Dendritic cell treated with granulocyte-macrophage colony-stimulating factor and Interleukin-4, amounts not matched to agents 40 ng/mL and 50 ng/mL, for 4 days (primary cell): ENCODE data around the gene AVEN.

Experiments
- H3K27ac Mint-ChIP-seq: one replicate; pipeline ENCODE4 v1.8.0; 2022; ENCODE audit warnings: mild to moderate bottlenecking, mixed read lengths
- H3K27me3 Mint-ChIP-seq: one replicate; pipeline ENCODE4 v1.8.0; 2022; ENCODE audit warnings: mild to moderate bottlenecking, mixed read lengths
- H3K36me3 Mint-ChIP-seq: one replicate; pipeline ENCODE4 v1.8.0; 2022; ENCODE audit warnings: low read depth, mixed read lengths
- H3K4me1 Mint-ChIP-seq: one replicate; pipeline ENCODE4 v1.8.0; 2022; ENCODE audit warnings: low read depth, mixed read lengths
- H3K4me3 Mint-ChIP-seq: one replicate; pipeline ENCODE4 v1.8.0; 2022; ENCODE audit warnings: mild to moderate bottlenecking, moderate library complexity, mixed read lengths
- H3K9me3 Mint-ChIP-seq: one replicate; pipeline ENCODE4 v1.8.0; 2022; ENCODE audit warnings: mixed read lengths
- intact Hi-C: fragments of 100-400 bp; cut with micrococcal nuclease; formaldehyde crosslinking; loops from one replicate; pipeline ENCODE4 v1.15.0; 2022

AVEN gene

DNA sequence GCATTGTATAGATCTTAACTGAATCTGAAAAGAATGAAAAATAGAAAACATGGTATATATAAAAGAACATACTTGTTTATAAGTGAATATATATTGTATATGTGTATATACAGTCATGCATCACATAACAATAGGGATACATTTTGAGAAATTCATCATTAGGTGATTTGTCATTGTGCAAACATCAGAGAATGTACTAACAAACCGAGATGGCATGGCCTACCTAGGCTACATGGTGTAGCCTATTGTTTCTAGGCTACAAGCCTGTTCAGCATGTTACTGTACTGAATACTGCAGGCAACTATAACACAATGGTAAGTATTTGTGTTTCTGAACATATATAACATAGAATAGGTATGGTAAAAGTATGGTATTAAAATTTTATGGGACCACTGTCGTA, 135.3 kb downstream of the AVEN start:
- Mint-ChIP-seq H3K36me3 (no peaks in the 10 kb centered on the region), H3K4me3 (no peak overlapping the region), H3K27me3 (no peaks in the 10 kb centered on the region), H3K27ac (no peak overlapping the region), H3K4me1 (no peaks in the 10 kb centered on the region), H3K9me3 (no peaks in the 10 kb centered on the region)
- intact Hi-C loops: no loop called here

DNA sequence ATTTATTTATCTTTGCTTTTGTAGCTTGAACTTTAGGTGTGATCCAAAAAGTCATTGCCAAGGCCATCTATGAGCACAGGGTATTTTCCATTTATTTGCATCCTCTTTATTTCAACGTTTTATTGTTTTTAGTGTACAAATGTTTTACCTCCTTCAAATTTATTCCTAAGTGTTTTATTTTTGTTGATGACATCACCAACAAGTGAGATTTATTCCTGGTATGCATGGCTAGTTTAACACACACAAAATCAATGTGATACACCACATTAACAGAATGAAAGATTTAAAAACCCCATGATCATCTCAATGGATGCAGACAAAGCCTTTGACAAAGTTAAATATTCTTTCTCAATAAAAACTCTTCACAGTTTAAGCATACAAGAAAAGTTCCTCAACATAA, 137.0 kb downstream of the AVEN start:
- intact Hi-C loops: no loop called here
- H3K9me3 Mint-ChIP-seq: no peaks in the 10 kb centered on the region
- H3K27me3 Mint-ChIP-seq: no peaks in the 10 kb centered on the region
- no peaks in the 10 kb centered on the region for H3K4me1 Mint-ChIP-seq
- no peak overlapping the region for H3K4me3 Mint-ChIP-seq
- H3K36me3 Mint-ChIP-seq: no peaks in the 10 kb centered on the region
- H3K27ac Mint-ChIP-seq: no peak overlapping the region

DNA sequence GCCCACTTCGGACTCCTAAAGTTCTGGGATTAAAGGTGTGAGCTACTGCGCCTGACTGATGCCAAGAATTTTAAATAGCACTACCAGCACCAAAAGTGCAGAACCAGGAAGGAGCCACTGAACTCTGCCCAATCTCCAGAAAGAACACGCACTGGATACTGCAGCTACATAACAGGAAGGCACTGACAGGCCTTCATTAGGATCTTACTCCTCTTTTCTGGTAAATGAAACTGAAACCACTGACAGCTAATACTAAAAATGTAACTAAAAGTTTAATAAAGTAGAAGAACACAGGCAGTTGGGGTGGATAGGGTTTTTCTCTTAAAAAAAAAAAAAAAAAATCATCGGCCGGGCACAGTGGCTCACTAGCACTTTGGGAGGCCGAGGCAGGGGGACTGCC, 144.8 kb downstream of the AVEN start:
- Mint-ChIP-seq H3K4me3 (no peak overlapping the region), H3K36me3 (no peaks in the 10 kb centered on the region), H3K27me3 (no peaks in the 10 kb centered on the region), H3K9me3 (no peaks in the 10 kb centered on the region), H3K4me1 (no peaks in the 10 kb centered on the region), H3K27ac (no peak overlapping the region)
- intact Hi-C loops: no loop called here

DNA sequence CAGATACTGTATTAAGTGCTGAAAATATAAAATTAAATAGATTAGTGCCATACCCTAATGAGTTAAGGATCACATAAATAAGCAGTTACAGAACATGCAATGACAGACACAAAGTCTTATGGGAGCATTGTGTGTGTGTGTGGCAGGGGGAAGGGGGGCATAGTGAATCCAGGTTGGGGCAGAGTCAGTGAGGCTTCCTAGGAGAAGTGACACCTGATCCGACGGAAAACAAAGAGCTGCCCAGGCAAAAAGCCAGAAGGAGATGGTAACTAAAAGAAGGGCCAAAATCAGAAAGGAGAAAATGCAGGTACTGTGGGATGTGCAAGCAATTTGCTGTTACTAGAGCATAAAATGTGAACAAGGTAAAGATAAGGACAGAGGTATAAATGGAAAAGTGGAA, 150.8 kb downstream of the AVEN start:
- intact Hi-C loops: no loop called here
- H3K4me3 Mint-ChIP-seq: no peak overlapping the region
- no peak overlapping the region for H3K27ac Mint-ChIP-seq

DNA sequence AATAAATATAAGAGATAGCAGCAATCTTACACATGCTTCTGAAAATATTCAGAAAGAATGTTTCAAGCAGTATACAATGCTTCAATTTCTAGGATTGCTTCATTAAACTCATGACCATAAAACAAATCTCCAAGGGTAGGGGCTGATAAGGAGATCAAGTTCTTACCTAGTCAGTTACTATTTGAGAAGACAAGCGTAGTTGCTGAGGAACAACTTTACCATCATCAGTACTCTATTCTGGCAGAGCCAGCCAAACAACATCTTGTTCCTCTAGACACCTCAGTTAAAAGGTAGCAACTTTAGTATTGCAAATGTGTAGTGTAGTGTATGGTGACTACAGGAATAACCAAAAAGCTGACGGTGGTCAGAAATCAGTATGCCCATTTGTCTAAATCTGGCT, 156.1 kb downstream of the AVEN start:
- H3K36me3 Mint-ChIP-seq: no peaks in the 10 kb centered on the region
- H3K27ac Mint-ChIP-seq: no peak overlapping the region
- no peaks in the 10 kb centered on the region for H3K27me3 Mint-ChIP-seq
- intact Hi-C loops: no loop called here
- peaks cover 21% of the 10 kb centered on the region for H3K9me3 Mint-ChIP-seq
- H3K4me1 Mint-ChIP-seq: no peaks in the 10 kb centered on the region
- no peak overlapping the region for H3K4me3 Mint-ChIP-seq

More for the DNA sequence above, 150.8 kb downstream of the AVEN start:
- no peaks in the 10 kb centered on the region for H3K27me3 Mint-ChIP-seq
- peaks cover 21% of the 10 kb centered on the region for H3K9me3 Mint-ChIP-seq
- no peaks in the 10 kb centered on the region for H3K4me1 Mint-ChIP-seq
- H3K36me3 Mint-ChIP-seq: no peaks in the 10 kb centered on the region

DNA sequence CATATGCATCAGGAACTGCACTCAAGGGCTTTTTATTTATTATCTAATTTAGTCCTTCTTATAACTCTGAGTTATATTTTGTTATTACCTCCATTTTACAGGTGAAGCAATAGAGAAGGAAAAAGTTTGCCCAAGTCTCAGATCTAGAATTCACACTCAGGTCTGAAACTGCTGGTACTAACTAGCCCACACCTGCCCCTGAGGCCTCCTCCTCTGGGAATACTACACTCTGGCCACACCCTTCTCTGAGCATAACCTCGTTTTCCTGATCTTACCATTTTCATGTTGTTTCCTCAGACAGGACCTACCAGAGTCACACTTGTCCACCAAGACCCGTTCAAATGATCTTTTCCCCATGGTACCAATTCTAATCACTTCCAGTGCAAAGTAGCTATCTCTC, 164.8 kb downstream of the AVEN start:
- no peaks in the 10 kb centered on the region for H3K9me3 Mint-ChIP-seq
- H3K4me3 Mint-ChIP-seq: no peak overlapping the region
- H3K27me3 Mint-ChIP-seq: no peaks in the 10 kb centered on the region
- H3K27ac Mint-ChIP-seq: no peak overlapping the region
- H3K36me3 Mint-ChIP-seq: no peaks in the 10 kb centered on the region
- intact Hi-C loops: no loop called here
- H3K4me1 Mint-ChIP-seq: no peaks in the 10 kb centered on the region

DNA sequence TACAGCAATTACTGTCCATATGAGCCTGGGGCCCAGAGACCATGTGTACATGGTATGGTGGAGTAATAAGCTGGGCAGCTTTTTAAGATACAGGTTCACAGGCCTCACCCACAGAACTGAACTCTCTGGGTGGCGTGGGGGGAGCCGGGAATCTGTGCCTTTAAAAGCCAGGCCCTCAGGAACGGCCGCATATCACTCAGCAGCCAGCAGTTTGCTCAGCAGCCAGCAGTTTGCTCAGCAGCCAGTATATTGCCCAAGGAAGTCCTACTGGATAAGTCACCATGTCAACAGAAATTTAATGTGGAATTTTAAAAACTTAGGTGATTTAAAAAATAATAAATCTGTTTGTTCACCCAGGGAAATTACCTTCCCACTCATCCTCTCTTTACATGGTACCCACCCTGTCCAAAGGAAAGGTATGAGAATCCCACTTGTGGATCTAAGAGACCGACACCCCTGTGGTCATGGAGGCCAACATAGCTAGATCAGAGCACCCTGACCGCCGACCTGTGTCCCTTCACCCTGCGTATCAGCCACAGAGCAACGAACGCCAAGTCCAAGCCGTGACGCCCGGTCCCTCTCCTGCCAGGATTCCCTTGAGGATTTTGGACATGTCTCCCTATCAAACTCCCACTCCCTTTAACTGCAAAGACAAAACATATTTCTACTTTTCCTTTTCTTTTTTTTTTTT, 166.4 kb downstream of the AVEN start:
- no peak overlapping the region for H3K27ac Mint-ChIP-seq
- intact Hi-C loops: no loop called here
- no peaks in the 10 kb centered on the region for H3K36me3 Mint-ChIP-seq
- H3K4me3 Mint-ChIP-seq: no peak overlapping the region
- H3K4me1 Mint-ChIP-seq: no peaks in the 10 kb centered on the region
- no peaks in the 10 kb centered on the region for H3K9me3 Mint-ChIP-seq
- no peaks in the 10 kb centered on the region for H3K27me3 Mint-ChIP-seq

DNA sequence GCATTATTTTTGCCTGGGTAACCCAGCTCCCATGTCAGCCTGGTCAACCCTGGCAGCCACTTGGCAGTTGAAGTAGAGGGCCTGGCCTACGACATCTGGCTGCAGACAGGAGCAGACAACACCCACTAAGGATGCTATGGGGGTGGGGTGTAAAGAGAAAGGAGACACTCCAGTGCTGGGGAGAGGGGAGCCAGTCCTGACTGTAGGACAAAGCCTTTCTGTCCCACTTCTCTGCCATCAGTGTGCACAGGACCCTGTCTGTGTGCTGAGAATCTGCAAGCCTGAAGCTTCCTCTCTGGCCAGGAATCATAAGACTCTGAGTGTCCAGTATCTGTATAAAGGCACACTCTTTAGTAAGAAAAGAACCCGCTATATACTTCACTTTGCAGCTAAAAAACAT, 167.0 kb downstream of the AVEN start:
- Mint-ChIP-seq H3K36me3 (no peaks in the 10 kb centered on the region), H3K4me3 (no peak overlapping the region), H3K9me3 (no peaks in the 10 kb centered on the region), H3K27ac (no peak overlapping the region), H3K27me3 (no peaks in the 10 kb centered on the region), H3K4me1 (no peaks in the 10 kb centered on the region)
- intact Hi-C loops: no loop called here

DNA sequence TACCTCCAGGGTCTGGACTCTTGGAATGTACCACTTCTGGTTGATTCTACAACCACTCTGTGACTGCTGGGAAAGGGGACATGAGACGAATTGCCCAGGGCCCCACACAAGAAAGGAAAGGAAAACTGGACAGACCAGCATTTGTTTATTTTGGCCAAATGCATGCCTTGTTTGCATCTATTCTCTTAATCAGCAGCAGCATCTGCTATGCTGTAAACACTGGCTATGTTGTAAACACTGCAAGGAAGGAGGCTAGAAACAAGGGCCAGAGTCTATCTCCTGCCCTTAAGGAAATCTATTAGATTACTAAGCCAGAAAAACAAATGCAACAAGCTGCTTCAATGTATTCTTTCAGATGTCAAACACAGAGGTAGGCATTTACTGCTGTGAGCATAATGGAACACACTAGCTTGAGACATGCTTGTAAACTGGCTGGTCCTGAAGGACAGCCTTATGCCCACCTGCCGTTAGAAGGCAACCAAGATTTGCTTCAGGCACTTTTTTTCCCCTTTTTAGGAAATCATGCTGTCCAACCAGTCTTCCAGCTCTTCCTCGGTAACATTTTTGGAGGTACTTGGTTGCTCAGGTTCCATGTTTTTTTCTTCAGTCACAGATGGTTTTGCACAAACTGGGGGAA, 172.8 kb downstream of the AVEN start:
- no peak overlapping the region for H3K4me3 Mint-ChIP-seq

DNA sequence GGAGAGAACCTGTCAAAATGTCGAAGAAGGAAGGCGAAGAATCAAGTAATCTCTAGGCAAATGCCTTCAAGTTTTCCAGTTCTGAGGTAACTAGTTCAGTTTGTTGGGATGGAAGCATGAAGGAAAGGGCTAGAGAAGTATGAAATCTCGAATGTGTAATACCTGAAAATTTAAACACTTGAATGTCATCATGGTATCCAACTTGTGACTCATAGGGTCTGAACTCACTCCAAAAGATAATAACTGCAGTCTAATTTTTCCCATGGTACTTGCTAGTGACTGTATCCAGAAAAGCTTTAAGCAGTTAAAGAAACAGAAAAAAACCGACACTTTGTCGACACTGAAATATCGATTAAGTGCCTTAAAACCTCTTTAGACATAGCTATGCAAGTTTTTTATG, 173.6 kb downstream of the AVEN start:
- H3K27me3 Mint-ChIP-seq: no peaks in the 10 kb centered on the region
- no peaks in the 10 kb centered on the region for H3K4me1 Mint-ChIP-seq
- H3K9me3 Mint-ChIP-seq: no peaks in the 10 kb centered on the region
- no peak overlapping the region for H3K4me3 Mint-ChIP-seq
- H3K27ac Mint-ChIP-seq: no peak overlapping the region
- intact Hi-C loops: no loop called here
- H3K36me3 Mint-ChIP-seq: peaks cover 6% of the 10 kb centered on the region

More for the DNA sequence above, 172.8 kb downstream of the AVEN start:
- H3K4me1 Mint-ChIP-seq: no peaks in the 10 kb centered on the region
- intact Hi-C loops: no loop called here
- H3K27ac Mint-ChIP-seq: no peak overlapping the region
- peaks cover 6% of the 10 kb centered on the region for H3K36me3 Mint-ChIP-seq
- no peaks in the 10 kb centered on the region for H3K27me3 Mint-ChIP-seq
- no peaks in the 10 kb centered on the region for H3K9me3 Mint-ChIP-seq

DNA sequence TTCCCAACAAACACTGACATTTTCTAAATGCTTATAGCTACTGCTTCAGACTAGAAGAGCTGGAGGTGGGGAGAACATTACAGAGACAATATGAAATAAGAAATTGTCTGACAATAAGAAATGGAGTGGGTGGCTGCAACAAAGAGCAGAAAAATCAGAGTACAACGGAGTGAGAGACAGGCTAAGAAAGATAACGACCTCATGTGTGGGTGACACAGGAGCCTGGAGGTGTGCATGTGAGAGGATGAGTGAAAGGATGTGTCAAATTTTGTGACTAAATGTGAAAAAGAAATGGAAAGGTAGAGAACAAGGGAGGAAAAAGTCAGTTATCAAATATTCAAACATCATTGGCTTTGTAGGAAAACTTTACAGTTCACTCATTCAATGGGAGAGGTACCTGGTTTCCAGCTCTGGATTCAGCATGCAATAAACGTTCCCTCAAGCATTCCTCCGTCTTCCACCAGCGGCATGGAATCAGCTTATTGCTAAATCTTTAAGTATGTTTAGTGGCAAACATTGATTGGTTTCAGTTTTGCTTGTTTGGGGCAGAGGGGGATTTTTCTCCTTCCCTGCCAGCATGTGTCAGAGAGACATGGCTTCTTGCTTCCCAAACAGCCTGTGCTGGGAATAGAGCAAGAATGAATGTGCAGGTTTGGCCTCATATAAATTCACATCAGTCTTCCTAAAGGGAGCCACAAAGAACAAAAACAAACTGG, 174.5 kb downstream of the AVEN start:
- no peak overlapping the region for H3K27ac Mint-ChIP-seq
- H3K27me3 Mint-ChIP-seq: no peaks in the 10 kb centered on the region
- intact Hi-C loops: no loop called here
- H3K4me1 Mint-ChIP-seq: no peaks in the 10 kb centered on the region
- peaks cover 6% of the 10 kb centered on the region for H3K36me3 Mint-ChIP-seq
- no peak overlapping the region for H3K4me3 Mint-ChIP-seq
- no peaks in the 10 kb centered on the region for H3K9me3 Mint-ChIP-seq

DNA sequence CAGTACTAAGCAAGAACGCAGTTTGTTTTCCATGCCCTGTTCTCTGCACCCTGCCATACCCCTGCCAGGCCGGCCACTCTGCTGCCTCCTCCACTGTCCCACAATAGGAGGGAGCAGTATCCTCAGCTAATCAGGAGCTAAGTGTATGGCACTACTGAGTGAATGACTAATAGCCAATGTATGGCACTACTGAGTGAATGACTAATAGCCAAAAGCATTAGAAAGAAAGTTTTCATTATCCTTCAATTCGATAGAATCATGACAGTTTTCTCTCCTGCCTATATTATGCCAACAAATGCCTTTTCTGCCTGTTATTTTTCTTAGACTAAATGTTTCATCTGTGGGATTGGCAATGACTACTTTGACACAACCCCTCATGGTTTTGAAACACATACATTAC, 178.2 kb downstream of the AVEN start:
- no peak overlapping the region for H3K27ac Mint-ChIP-seq
- peaks cover 6% of the 10 kb centered on the region for H3K36me3 Mint-ChIP-seq
- no peak overlapping the region for H3K4me3 Mint-ChIP-seq
- H3K4me1 Mint-ChIP-seq: no peaks in the 10 kb centered on the region
- intact Hi-C loops: no loop called here
- H3K9me3 Mint-ChIP-seq: no peaks in the 10 kb centered on the region
- H3K27me3 Mint-ChIP-seq: no peaks in the 10 kb centered on the region

DNA sequence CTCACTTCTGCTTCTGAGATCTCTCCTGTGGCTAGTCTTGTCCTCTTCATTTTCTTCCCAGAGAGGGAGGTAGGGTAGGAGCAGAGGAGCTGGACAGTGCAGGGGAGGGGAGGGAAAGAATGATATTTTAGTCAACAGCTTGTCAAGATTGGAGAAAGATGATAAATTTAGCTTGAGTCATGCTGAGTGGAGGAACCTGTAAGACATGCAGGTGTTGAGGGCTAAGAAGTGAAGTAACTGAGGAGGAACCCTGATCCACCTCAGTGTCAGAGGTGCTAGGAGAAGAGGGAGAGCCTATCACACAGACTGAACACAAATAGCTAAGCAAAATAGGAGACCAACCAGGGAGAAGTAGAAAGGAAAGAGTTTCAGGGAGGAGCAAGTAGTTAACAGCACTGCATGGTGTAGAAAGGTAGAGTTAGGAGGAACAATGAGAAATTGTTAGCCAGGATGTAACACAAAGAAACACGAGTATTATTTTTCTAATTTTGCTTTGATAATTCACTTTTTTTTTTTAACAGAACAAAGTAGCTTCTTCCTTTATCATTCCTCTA, 178.9 kb downstream of the AVEN start:
- H3K4me1 Mint-ChIP-seq: no peaks in the 10 kb centered on the region
- no peaks in the 10 kb centered on the region for H3K9me3 Mint-ChIP-seq
- no peak overlapping the region for H3K27ac Mint-ChIP-seq
- H3K36me3 Mint-ChIP-seq: peaks cover 6% of the 10 kb centered on the region
- H3K4me3 Mint-ChIP-seq: no peak overlapping the region
- no peaks in the 10 kb centered on the region for H3K27me3 Mint-ChIP-seq
- intact Hi-C loops: no loop called here

DNA sequence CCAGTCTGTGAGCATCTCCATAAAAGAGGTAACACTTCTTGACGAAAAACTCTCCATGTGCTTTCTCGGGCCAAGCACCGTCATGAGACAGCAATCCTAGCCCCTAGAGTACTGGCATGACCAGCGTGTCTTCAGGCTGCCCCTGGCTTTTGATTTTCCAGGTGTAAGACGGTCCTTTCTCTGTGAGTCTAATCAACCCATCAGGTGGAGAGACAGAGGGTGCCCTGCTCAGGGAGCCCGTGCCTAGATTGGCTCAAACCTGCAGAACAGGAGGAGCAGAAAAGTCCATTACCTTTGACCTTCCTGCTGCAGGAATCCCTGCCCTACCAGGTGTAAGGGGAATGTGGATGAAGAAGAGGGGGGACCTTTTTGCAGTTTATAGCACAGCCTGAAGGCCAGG, 180.2 kb downstream of the AVEN start:
- H3K4me3 Mint-ChIP-seq: no peak overlapping the region
- no peak overlapping the region for H3K27ac Mint-ChIP-seq
- intact Hi-C loops: no loop called here
- no peaks in the 10 kb centered on the region for H3K4me1 Mint-ChIP-seq
- H3K36me3 Mint-ChIP-seq: no peaks in the 10 kb centered on the region
- H3K9me3 Mint-ChIP-seq: no peaks in the 10 kb centered on the region
- H3K27me3 Mint-ChIP-seq: no peaks in the 10 kb centered on the region
